GM19099 (cell line): ENCODE results near the gene C1orf146.

Source experiments
- POLR2A ChIP-seq: IDR thresholded peaks from 3 replicates; pipeline ENCODE4 v1.6.1; 2011; ENCODE audit warnings: low read depth; ENCODE audit not compliant: insufficient read length; ENCODE audit errors: extremely low read depth

C1orf146 gene

GRCh38 chr1:92217721-92218120, at the start of gene C1orf146:
C1orf146 (plus strand) TSS chr1:92217915; CDS start chr1:92231421, 13,506 bp downstream.
- no peak for TF ChIP-seq POLR2A

- TF ChIP-seq POLR2A: no peak
These were observed 49.1 kb upstream of the C1orf146 start for GRCh38 chr1:92168657-92169056.

GRCh38 chr1:92169214-92170005, 48.3 kb upstream of the C1orf146 start:
- no peak for TF ChIP-seq POLR2A

GRCh38 chr1:92184632-92185031, 33.1 kb upstream of the C1orf146 start:
- no peak for TF ChIP-seq POLR2A

GRCh38 chr1:92186081-92186480, 31.6 kb upstream of the C1orf146 start:
- TF ChIP-seq POLR2A: no peak

- TF ChIP-seq POLR2A: no peak
These were observed 29.1 kb upstream of the C1orf146 start for GRCh38 chr1:92188436-92189255.

- TF ChIP-seq POLR2A: no peak
These were observed 26.0 kb upstream of the C1orf146 start for GRCh38 chr1:92191726-92192125.

- TF ChIP-seq POLR2A: no peak
These were observed 25.5 kb upstream of the C1orf146 start for GRCh38 chr1:92192246-92192645.

- TF ChIP-seq POLR2A: no peak
These were observed 23.2 kb upstream of the C1orf146 start for GRCh38 chr1:92194511-92194910.

GRCh38 chr1:92201973-92202372, 15.7 kb upstream of the C1orf146 start:
- no peak for TF ChIP-seq POLR2A

GRCh38 chr1:92203105-92203504, 14.6 kb upstream of the C1orf146 start:
- no peak for TF ChIP-seq POLR2A

GRCh38 chr1:92210701-92211100, 7.0 kb upstream of the C1orf146 start:
- TF ChIP-seq POLR2A: no peak

GRCh38 chr1:92211166-92211565, 6.5 kb upstream of the C1orf146 start:
- TF ChIP-seq POLR2A: no peak

GRCh38 chr1:92218559-92218958, 844 bp downstream of the C1orf146 start:
- TF ChIP-seq POLR2A: no peak

GRCh38 chr1:92219028-92219427, 1.3 kb downstream of the C1orf146 start:
- no peak for TF ChIP-seq POLR2A

- TF ChIP-seq POLR2A: no peak
These were observed 10.7 kb downstream of the C1orf146 start for GRCh38 chr1:92228401-92228800.
